NT2/D1 (cell line): ENCODE data around the gene GPR158.
A peak's percentile ranks its signal among the peaks of the same experiment; 100 is the strongest.

Experiments used
- DNase-seq: peaks from one replicate; pipeline ENCODE4 v3.0.0-alpha.2; 2011; ENCODE audit warnings: low read depth, low spot score
- H3K27me3 ChIP-seq: 2 replicates; pipeline ENCODE4 v1.6.0; 2011; ENCODE audit warnings: mild to moderate bottlenecking; ENCODE audit not compliant: insufficient read length, insufficient read depth
- H3K36me3 ChIP-seq: 2 replicates; pipeline ENCODE4 v1.6.1; 2011; ENCODE audit warnings: mild to moderate bottlenecking, low read length, mixed read lengths; ENCODE audit not compliant: insufficient read depth, insufficient read length
- H3K4me1 ChIP-seq: 2 replicates; pipeline ENCODE4 v1.5.1; 2011; ENCODE audit not compliant: insufficient read depth, insufficient read length
- H3K4me3 ChIP-seq: 2 replicates; pipeline ENCODE4 v1.5.1; 2011; ENCODE audit warnings: low read depth; ENCODE audit not compliant: insufficient read length
- H3K9ac ChIP-seq: 2 replicates; pipeline ENCODE4 v1.6.0; 2011; ENCODE audit warnings: low read depth; ENCODE audit not compliant: insufficient read length
- H3K9me3 ChIP-seq: 2 replicates; pipeline ENCODE4 v1.5.1; 2011; ENCODE audit warnings: mild to moderate bottlenecking, low read length; ENCODE audit not compliant: insufficient read depth
- SUZ12 ChIP-seq: IDR thresholded peaks from 2 replicates; pipeline ENCODE4 v1.6.1; 2011; ENCODE audit not compliant: insufficient read length, insufficient read depth; ENCODE audit errors: extremely low read depth
- YY1 ChIP-seq: IDR thresholded peaks from 2 replicates; pipeline ENCODE4 v1.6.1; 2011; ENCODE audit not compliant: insufficient read length, insufficient read depth
- ZNF274 ChIP-seq: IDR thresholded peaks from 2 replicates; pipeline ENCODE4 v1.6.1; 2011; ENCODE audit warnings: mild to moderate bottlenecking, low read depth, low read length

Gene GPR158

GRCh38 chr10:25206693-25207414 lies 32.1 kb downstream of the GPR158 start:
- Histone ChIP-seq H3K27me3 (no peaks in the 10 kb centered on the region), H3K9ac (no peak overlapping the region), H3K9me3 (no peaks in the 10 kb centered on the region), H3K4me1 (no peaks in the 10 kb centered on the region), H3K36me3 (no peaks in the 10 kb centered on the region), H3K4me3 (no peak overlapping the region)
- TF ChIP-seq YY1 (no peak), ZNF274 (no peak), SUZ12 (no peak)
- no peak for DNase-seq

- no peak for DNase-seq
- Histone ChIP-seq H3K9me3 (no peaks in the 10 kb centered on the region), H3K4me3 (no peak overlapping the region), H3K27me3 (no peaks in the 10 kb centered on the region), H3K9ac (no peak overlapping the region), H3K4me1 (no peaks in the 10 kb centered on the region), H3K36me3 (no peaks in the 10 kb centered on the region)
- no peak for TF ChIP-seq SUZ12
- TF ChIP-seq YY1, result no peak
Observed at GRCh38 chr10:25209618-25210017, 34.8 kb downstream of the GPR158 start.

- no peaks in the 10 kb centered on the region for H3K27me3 ChIP-seq
- DNase-seq, result no peak
- H3K9ac ChIP-seq, result no peak overlapping the region
- H3K36me3 ChIP-seq, result no peaks in the 10 kb centered on the region
- no peaks in the 10 kb centered on the region for H3K4me1 ChIP-seq
- H3K4me3 ChIP-seq, result no peak overlapping the region
- TF ChIP-seq ZNF274, result no peak
- TF ChIP-seq SUZ12, result no peak
- TF ChIP-seq YY1, result no peak
- no peaks in the 10 kb centered on the region for H3K9me3 ChIP-seq
Observed at GRCh38 chr10:25210265-25210664, 35.5 kb downstream of the GPR158 start.

GRCh38 chr10:25220156-25220555 lies 45.4 kb downstream of the GPR158 start:
- no peak for DNase-seq
- no peaks in the 10 kb centered on the region for H3K27me3 ChIP-seq
- no peaks in the 10 kb centered on the region for H3K4me1 ChIP-seq
- H3K36me3 ChIP-seq, result no peaks in the 10 kb centered on the region
- no peak overlapping the region for H3K4me3 ChIP-seq
- H3K9ac ChIP-seq, result no peak overlapping the region
- H3K9me3 ChIP-seq, result no peaks in the 10 kb centered on the region
- TF ChIP-seq ZNF274 (no peak), SUZ12 (no peak), YY1 (no peak)

GRCh38 chr10:25222085-25222660 lies 47.4 kb downstream of the GPR158 start:
- no peak overlapping the region for H3K9ac ChIP-seq
- no peaks in the 10 kb centered on the region for H3K9me3 ChIP-seq
- no peak for TF ChIP-seq YY1
- no peak for TF ChIP-seq SUZ12
- no peak for TF ChIP-seq ZNF274
- no peak overlapping the region for H3K4me3 ChIP-seq
- no peak for DNase-seq
- no peaks in the 10 kb centered on the region for H3K36me3 ChIP-seq
- no peaks in the 10 kb centered on the region for H3K27me3 ChIP-seq
- H3K4me1 ChIP-seq, result no peaks in the 10 kb centered on the region

GRCh38 chr10:25226775-25227682 lies 52.2 kb downstream of the GPR158 start:
- no peaks in the 10 kb centered on the region for H3K27me3 ChIP-seq
- DNase-seq, result peak; percentile 44
- H3K36me3 ChIP-seq, result no peaks in the 10 kb centered on the region
- H3K4me1 ChIP-seq, result no peaks in the 10 kb centered on the region
- H3K4me3 ChIP-seq, result no peak overlapping the region
- no peak for TF ChIP-seq ZNF274
- no peak for TF ChIP-seq SUZ12
- no peak for TF ChIP-seq YY1
- H3K9ac ChIP-seq, result no peak overlapping the region
- H3K9me3 ChIP-seq, result no peaks in the 10 kb centered on the region

- no peak overlapping the region for H3K4me3 ChIP-seq
- no peak for DNase-seq
- H3K36me3 ChIP-seq, result no peaks in the 10 kb centered on the region
- no peaks in the 10 kb centered on the region for H3K27me3 ChIP-seq
- H3K9ac ChIP-seq, result no peak overlapping the region
- no peaks in the 10 kb centered on the region for H3K9me3 ChIP-seq
- TF ChIP-seq SUZ12 (no peak), ZNF274 (no peak)
- no peaks in the 10 kb centered on the region for H3K4me1 ChIP-seq
Observed at GRCh38 chr10:25231751-25232150, 57.0 kb downstream of the GPR158 start.
